Neuronal stem cell (in vitro differentiated cells): ENCODE data around the gene JSRP1.

Experiments
- DNase-seq: peaks from one replicate; pipeline ENCODE4 v3.0.0-alpha.2; 2013; ENCODE audit warnings: low spot score
- H2AFZ ChIP-seq: one replicate; pipeline ENCODE4 v1.6.1; 2013; ENCODE audit warnings: mild to moderate bottlenecking, low read length, inconsistent platforms
- H2AK5ac ChIP-seq: 2 replicates; pipeline ENCODE4 v1.6.1; 2013; ENCODE audit warnings: low read depth, mild to moderate bottlenecking, inconsistent platforms, low read length, moderate library complexity, mixed read lengths
- H2BK120ac ChIP-seq: 2 replicates; pipeline ENCODE4 v1.6.1; 2013; ENCODE audit warnings: low read depth, mild to moderate bottlenecking, inconsistent platforms, low read length, moderate library complexity, mixed read lengths
- H2BK12ac ChIP-seq: one replicate; pipeline ENCODE4 v1.6.1; 2013; ENCODE audit warnings: low read length, inconsistent platforms
- H2BK15ac ChIP-seq: 2 replicates; pipeline ENCODE4 v1.6.1; 2013; ENCODE audit warnings: mild to moderate bottlenecking, low read length, inconsistent platforms, mixed read lengths
- H2BK5ac ChIP-seq: one replicate; pipeline ENCODE4 v1.6.1; 2013; ENCODE audit warnings: inconsistent platforms, mild to moderate bottlenecking, low read length, moderate library complexity
- H3K14ac ChIP-seq: one replicate; pipeline ENCODE4 v1.6.1; 2013; ENCODE audit warnings: low read length, inconsistent platforms
- H3K18ac ChIP-seq: 2 replicates; pipeline ENCODE4 v1.6.1; 2013; ENCODE audit warnings: low read length, inconsistent platforms
- H3K23ac ChIP-seq: 2 replicates; pipeline ENCODE4 v1.6.1; 2013; ENCODE audit warnings: low read depth, mild to moderate bottlenecking, mixed read lengths, low read length, inconsistent platforms; ENCODE audit not compliant: poor library complexity
- H3K27ac ChIP-seq: replicated peaks from 3 replicates; pipeline ENCODE4 v1.5.1; 2013; ENCODE audit warnings: low read length, inconsistent platforms
- H3K27me3 ChIP-seq, 3 experiments: 2 replicates each; pipeline ENCODE4 v1.6.1; 2013; ENCODE audit warnings: low read length in 3 of 3, mild to moderate bottlenecking in 2 of 3, inconsistent platforms in 1 of 3, low read depth in 1 of 3, mixed read lengths in 1 of 3, moderate library complexity in 1 of 3; ENCODE audit not compliant: control insufficient read depth in 3 of 3, insufficient read depth in 3 of 3
- H3K36me3 ChIP-seq, 2 donors: replicated peaks in 1 of 2; 2 replicates each; pipeline ENCODE4 v1.6.1; 2013; ENCODE audit warnings: low read length in 2 of 2; ENCODE audit not compliant: control insufficient read depth in 2 of 2, insufficient read depth in 2 of 2
- H3K4ac ChIP-seq: 2 replicates; pipeline ENCODE4 v1.6.1; 2013; ENCODE audit warnings: inconsistent platforms, mild to moderate bottlenecking, low read length, moderate library complexity
- H3K4me1 ChIP-seq, 2 donors: 1 replicate in 1 of 2; 2 replicates in 1 of 2; pipeline ENCODE4 v1.6.1; 2013; ENCODE audit warnings: low read length in 2 of 2, low read depth in 1 of 2; ENCODE audit not compliant: control insufficient read depth in 2 of 2, insufficient read depth in 1 of 2
- H3K4me2 ChIP-seq: one replicate; pipeline ENCODE4 v1.6.1; 2013; ENCODE audit warnings: mild to moderate bottlenecking, low read length, inconsistent platforms; ENCODE audit not compliant: insufficient read depth, poor library complexity, severe bottlenecking
- H3K4me3 ChIP-seq, 2 donors: 2 replicates each; pipeline ENCODE4 v1.5.1; 2013; ENCODE audit warnings: low read length in 2 of 2, mild to moderate bottlenecking in 2 of 2, inconsistent platforms in 1 of 2, moderate library complexity in 1 of 2
- H3K79me1 ChIP-seq: one replicate; pipeline ENCODE4 v1.6.1; 2013; ENCODE audit warnings: low read depth, mild to moderate bottlenecking, inconsistent platforms, low read length, moderate library complexity
- H3K9ac ChIP-seq: one replicate; pipeline ENCODE4 v1.6.1; 2013; ENCODE audit warnings: mild to moderate bottlenecking, low read depth, low read length, inconsistent platforms; ENCODE audit not compliant: poor library complexity
- H3K9me3 ChIP-seq, 2 donors: replicated peaks in 1 of 2; 2 replicates each; pipeline versions ENCODE3 to v1.6.1; 2013; ENCODE audit warnings: low read length in 2 of 2, mild to moderate bottlenecking in 2 of 2, inconsistent platforms in 1 of 2, low read depth in 1 of 2, mixed read lengths in 1 of 2, moderate library complexity in 1 of 2; ENCODE audit not compliant: control insufficient read depth in 2 of 2, insufficient read depth in 1 of 2
- H4K8ac ChIP-seq: one replicate; pipeline ENCODE4 v1.6.1; 2013; ENCODE audit warnings: low read depth, mild to moderate bottlenecking, inconsistent platforms, low read length, moderate library complexity
- H4K91ac ChIP-seq: one replicate; pipeline ENCODE4 v1.6.1; 2013; ENCODE audit warnings: low read length, low read depth, mild to moderate bottlenecking, inconsistent platforms; ENCODE audit not compliant: poor library complexity
- WGBS, 2 donors: extraction: QIAGEN DNeasy Blood & Tissue Kit; methylation state at CpG; one replicate each; pipeline ENCODE4 v1.1.7; 2013; ENCODE audit warnings: missing lambda C conversion rate in 2 of 2, mixed read lengths in 1 of 2; ENCODE audit not compliant: insufficient read length in 2 of 2, insufficient replicate concordance in 1 of 2; ENCODE audit errors: extremely low coverage in 2 of 2; 5-methylcytosine and 5-hydroxymethylcytosine counted together

The JSRP1 gene

DNA sequence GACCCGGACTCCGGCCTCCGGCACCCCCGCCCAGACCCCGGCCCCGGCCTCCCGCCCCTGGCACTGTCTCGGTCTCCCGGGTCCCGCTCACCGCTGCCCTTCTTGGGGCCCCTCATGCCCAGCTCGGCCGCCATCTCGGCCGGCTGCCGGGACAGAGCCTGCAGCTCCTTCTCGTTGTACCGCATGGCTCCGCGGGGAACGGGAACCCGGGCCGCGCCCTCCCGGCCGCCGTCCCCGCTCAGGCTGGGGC lies 20.2 kb downstream of the JSRP1 start:
- H2AK5ac ChIP-seq = no peak overlapping the region
- no peak overlapping the region for H2BK120ac ChIP-seq
- H3K4me3 ChIP-seq = peak overlapping the region; percentile 60 to 95
- peak overlapping the region; percentile 95 for H2AFZ ChIP-seq
- no peak overlapping the region for H2BK12ac ChIP-seq
- peak overlapping the region; percentile 95 for H3K18ac ChIP-seq
- H3K27me3 ChIP-seq = no peaks in the 10 kb centered on the region
- H3K4me1 ChIP-seq = peaks cover 23 to 27% of the 10 kb centered on the region in 2 donors
- no peak overlapping the region for H4K8ac ChIP-seq
- DNase-seq = no peak
- H2BK15ac ChIP-seq = no peak overlapping the region
- peak overlapping the region; percentile 92 for H3K4me2 ChIP-seq
- no peak overlapping the region for H3K14ac ChIP-seq
- H3K4ac ChIP-seq = no peak overlapping the region
- peak overlapping the region; percentile 99 for H3K23ac ChIP-seq
- H2BK5ac ChIP-seq = peak overlapping the region; percentile 91
- no CpG with 5 or more reads among the region's 28 CpGs for WGBS, 2 donors
- peaks cover 30% of the 10 kb centered on the region for H3K79me1 ChIP-seq
- H3K27ac ChIP-seq = no peak overlapping the region
- no peak overlapping the region for H4K91ac ChIP-seq
- no peak overlapping the region for H3K9ac ChIP-seq
- peaks cover 20 to 61% of the 10 kb centered on the region in 2 donors for H3K36me3 ChIP-seq
- H3K9me3 ChIP-seq = no peaks in the 10 kb centered on the region

DNA sequence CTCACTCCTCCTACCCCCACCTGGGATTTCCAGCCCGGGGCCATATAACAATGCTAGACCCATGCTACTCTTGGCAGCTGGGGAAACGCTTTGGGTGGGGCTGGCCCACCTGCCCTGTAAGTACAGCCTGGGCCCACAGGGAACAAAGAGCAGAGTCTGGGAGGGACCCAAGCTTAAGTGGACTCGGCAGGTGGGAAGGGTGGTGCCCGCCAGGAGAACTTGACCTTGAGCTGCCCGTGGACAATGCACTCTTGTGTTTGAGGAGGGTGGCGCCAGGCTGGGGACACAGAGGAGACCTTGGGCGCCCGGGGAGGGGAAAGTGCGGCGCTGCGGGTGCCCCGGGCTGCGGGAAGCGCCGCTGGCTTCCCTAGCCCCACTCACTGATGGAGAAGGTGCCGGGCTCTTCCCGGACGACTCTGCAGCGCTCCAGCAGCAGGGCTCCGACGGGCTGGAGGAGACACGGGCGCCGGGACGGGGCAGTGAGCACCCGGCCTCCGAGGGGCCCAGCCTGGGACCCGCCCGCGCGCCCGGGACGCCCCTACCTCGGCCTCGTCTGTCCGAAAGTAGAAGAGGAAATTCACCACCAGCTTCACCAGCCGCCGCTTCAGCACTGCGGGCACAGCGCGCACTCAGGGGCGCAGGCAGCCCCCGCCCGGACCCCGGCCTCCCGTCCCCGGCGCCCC lies 20.7 kb downstream of the JSRP1 start:
- H3K4me2 ChIP-seq = peak overlapping the region; percentile 86
- H3K4ac ChIP-seq = no peak overlapping the region
- no peak overlapping the region for H2BK12ac ChIP-seq
- no peak overlapping the region for H4K91ac ChIP-seq
- H2BK120ac ChIP-seq = no peak overlapping the region
- H3K79me1 ChIP-seq = peaks cover 25% of the 10 kb centered on the region
- no peak for DNase-seq
- H2BK15ac ChIP-seq = no peak overlapping the region
- H3K9ac ChIP-seq = peak overlapping the region; percentile 83
- H2AK5ac ChIP-seq = peak overlapping the region; percentile 94
- peak overlapping the region; percentile 60 to 95 for H3K4me3 ChIP-seq
- H3K23ac ChIP-seq = peak overlapping the region; percentile 99
- no CpG with 5 or more reads among the region's 48 CpGs for WGBS, 2 donors
- peak overlapping the region; percentile 38 for H3K14ac ChIP-seq
- peaks cover 23 to 61% of the 10 kb centered on the region in 2 donors for H3K36me3 ChIP-seq
- no peak overlapping the region for H4K8ac ChIP-seq
- peak overlapping the region; percentile 91 for H2BK5ac ChIP-seq
- H3K18ac ChIP-seq = peak overlapping the region; percentile 95
- peaks cover 18 to 22% of the 10 kb centered on the region in 2 donors for H3K4me1 ChIP-seq
- H2AFZ ChIP-seq = peak overlapping the region; percentile 95
- H3K9me3 ChIP-seq = no peaks in the 10 kb centered on the region
- H3K27me3 ChIP-seq = no peaks in the 10 kb centered on the region
- no peak overlapping the region for H3K27ac ChIP-seq

DNA sequence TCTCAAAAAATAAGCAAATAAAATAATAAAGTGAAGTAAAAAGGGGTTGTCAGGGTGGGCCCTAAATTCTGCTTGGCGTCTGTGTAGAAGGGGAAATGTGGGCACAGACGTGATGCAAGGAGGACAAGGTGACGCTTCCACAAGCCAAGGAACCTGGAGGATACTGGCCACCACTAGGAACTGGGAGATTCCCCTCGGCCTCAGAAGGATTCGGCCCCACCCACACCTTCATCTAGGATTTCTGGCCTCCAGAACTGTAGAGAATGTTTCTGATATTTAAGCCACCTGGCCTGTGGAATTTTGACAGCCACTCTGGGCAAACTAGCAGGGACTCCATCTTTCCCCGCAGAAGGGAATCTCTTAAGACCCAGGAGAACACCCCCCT lies 21.2 kb downstream of the JSRP1 start:
- Histone ChIP-seq H3K18ac (no peak overlapping the region), H2BK120ac (no peak overlapping the region), H3K4me3 (peak overlapping the region; percentile 60 to 95), H3K27ac (no peak overlapping the region), H3K79me1 (peaks cover 22% of the 10 kb centered on the region), H2AFZ (no peak overlapping the region), H2BK5ac (no peak overlapping the region), H2AK5ac (peak overlapping the region; percentile 94), H2BK12ac (no peak overlapping the region), H3K4ac (no peak overlapping the region), H3K9me3 (no peaks in the 10 kb centered on the region), H3K4me2 (peak overlapping the region; percentile 86), H3K4me1 (peaks cover 13 to 17% of the 10 kb centered on the region in 2 donors), H4K91ac (no peak overlapping the region), H3K9ac (no peak overlapping the region), H3K27me3 (no peaks in the 10 kb centered on the region), H2BK15ac (no peak overlapping the region), H4K8ac (no peak overlapping the region), H3K14ac (no peak overlapping the region), H3K36me3 (peaks cover 26 to 61% of the 10 kb centered on the region in 2 donors), H3K23ac (no peak overlapping the region)
- no CpG with 5 or more reads among the region's 6 CpGs for WGBS, 2 donors
- no peak for DNase-seq

DNA sequence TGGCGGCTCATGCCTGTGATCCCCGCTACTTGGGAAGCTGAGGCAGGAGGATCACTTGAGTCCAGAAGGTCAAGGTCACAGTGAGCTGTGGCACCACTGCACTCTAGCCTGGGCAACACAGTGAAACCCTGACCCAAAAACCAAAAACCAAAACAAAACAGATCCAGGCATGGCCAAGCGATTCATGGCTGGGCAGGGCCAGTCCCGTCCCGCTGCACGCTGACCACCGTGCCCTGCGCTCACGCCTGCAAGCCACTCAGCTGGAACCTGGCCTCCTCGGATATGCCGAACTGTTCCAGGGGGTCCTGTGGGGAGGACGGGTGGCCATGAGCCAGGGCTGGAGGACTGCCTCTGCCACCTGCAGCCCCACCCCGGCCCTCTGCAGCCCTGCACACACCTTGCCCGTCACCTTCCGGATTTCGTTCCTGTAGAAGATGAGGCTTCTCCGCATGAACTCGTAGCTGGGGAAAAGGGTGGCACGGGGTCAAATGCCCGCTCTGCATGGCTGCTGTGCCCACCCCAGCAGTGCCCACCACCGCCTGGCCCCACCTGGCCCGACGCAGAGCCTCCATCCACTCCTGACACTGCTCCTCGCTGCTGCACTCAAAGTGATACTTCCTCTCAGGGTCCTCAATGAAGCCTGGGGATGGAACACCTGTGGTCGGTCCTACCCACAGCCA lies 22.5 kb downstream of the JSRP1 start:
- H3K4me3 ChIP-seq = peak overlapping the region in 1 of 2 donors; percentile 17
- peaks cover 34 to 71% of the 10 kb centered on the region in 2 donors for H3K36me3 ChIP-seq
- no peak overlapping the region for H2AFZ ChIP-seq
- H2BK5ac ChIP-seq = peak overlapping the region; percentile 44
- no peak overlapping the region for H2BK12ac ChIP-seq
- H3K14ac ChIP-seq = peak overlapping the region; percentile 47
- H3K27ac ChIP-seq = no peak overlapping the region
- H3K9ac ChIP-seq = peak overlapping the region; percentile 15
- no peak overlapping the region for H2BK15ac ChIP-seq
- H3K27me3 ChIP-seq = no peaks in the 10 kb centered on the region
- H3K23ac ChIP-seq = peak overlapping the region; percentile 80
- no peak overlapping the region for H2BK120ac ChIP-seq
- no peak overlapping the region for H3K4ac ChIP-seq
- H4K8ac ChIP-seq = no peak overlapping the region
- H3K79me1 ChIP-seq = peaks cover 22% of the 10 kb centered on the region
- no CpG with 5 or more reads among the region's 25 CpGs for WGBS, 2 donors
- H2AK5ac ChIP-seq = no peak overlapping the region
- H3K9me3 ChIP-seq = no peaks in the 10 kb centered on the region
- H3K4me1 ChIP-seq = peaks cover 13% of the 10 kb centered on the region in 2 donors
- H3K4me2 ChIP-seq = no peak overlapping the region
- H3K18ac ChIP-seq = no peak overlapping the region
- DNase-seq = no peak
- H4K91ac ChIP-seq = no peak overlapping the region
